ENCODE results near the gene FOXR1. TPM values are rescaled to one million over a fixed set of nuclear protein-coding genes. Genes with fewer than 3 reads are reported as not detected.
"Not testable (repeated sequence)": the region's sequence is repeated elsewhere in the genome, so short reads cannot be mapped to it uniquely, and the experiment has no call there.

The FOXR1 gene
- total RNA-seq, 1 donor, result not detected

DNA sequence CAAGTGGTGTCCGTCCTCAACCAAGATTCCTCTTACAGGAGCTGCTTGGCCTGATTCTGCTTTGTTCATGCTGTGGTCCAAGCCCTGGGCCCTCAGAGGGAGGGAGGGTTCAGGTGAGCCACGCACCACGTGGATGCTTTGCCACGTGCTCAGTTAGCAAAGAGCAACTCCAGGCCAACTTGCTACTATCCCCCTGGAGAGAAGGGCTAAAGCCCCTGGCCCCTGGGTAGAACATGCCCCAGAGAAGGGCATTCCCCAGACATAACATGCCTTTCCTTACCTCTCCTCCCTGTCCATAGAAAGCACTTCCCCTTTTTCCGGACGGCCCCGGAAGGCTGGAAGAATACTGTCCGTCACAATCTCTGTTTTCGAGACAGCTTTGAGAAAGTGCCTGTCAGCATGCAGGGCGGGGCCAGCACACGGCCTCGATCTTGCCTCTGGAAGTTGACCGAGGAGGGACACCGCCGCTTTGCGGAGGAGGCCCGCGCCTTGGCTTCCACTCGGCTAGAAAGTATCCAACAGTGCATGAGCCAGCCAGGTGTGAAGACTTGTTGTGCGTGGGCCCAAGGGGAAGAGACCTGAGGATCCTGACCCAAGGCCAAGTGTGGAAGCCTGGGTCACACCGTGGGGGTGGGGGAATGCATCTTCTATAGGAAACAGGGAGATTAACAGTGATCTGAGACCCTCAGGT, 8.8 kb downstream of the FOXR1 start:
- no peak for DNase-seq (ENCODE audit: low read depth)
- H3K4me3 ChIP-seq (ENCODE audit: low read depth, low read length), result no peak overlapping the region
- TF ChIP-seq, protein P1, sequence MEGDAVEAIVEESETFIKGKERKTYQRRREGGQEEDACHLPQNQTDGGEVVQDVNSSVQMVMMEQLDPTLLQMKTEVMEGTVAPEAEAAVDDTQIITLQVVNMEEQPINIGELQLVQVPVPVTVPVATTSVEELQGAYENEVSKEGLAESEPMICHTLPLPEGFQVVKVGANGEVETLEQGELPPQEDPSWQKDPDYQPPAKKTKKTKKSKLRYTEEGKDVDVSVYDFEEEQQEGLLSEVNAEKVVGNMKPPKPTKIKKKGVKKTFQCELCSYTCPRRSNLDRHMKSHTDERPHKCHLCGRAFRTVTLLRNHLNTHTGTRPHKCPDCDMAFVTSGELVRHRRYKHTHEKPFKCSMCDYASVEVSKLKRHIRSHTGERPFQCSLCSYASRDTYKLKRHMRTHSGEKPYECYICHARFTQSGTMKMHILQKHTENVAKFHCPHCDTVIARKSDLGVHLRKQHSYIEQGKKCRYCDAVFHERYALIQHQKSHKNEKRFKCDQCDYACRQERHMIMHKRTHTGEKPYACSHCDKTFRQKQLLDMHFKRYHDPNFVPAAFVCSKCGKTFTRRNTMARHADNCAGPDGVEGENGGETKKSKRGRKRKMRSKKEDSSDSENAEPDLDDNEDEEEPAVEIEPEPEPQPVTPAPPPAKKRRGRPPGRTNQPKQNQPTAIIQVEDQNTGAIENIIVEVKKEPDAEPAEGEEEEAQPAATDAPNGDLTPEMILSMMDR (IDR thresholded peaks at IDR 0.05; ENCODE audit: insufficient read depth, low read length), result no peak

DNA sequence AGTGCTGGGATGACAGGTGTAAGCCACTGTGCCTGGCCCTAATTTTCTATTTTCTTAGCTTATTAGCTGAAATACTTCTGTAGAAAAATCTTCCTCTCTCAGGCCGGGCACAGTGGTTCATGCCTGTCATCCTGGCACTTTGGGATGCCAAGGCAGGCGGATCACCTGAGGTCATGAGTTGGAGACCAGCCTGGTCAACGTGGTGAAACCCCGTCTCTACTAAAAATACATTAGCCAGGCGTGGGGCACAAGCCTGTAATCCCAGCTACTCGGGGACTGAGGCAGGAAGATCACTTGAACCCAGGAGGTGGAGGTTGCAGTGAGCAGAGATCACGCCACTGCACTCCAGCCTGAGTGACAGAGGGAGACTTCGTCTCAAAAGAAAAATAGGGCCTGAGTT, 12.8 kb downstream of the FOXR1 start:
- H3K4me3 ChIP-seq (ENCODE audit: low read depth, low read length), result not testable (repeated sequence)

DNA sequence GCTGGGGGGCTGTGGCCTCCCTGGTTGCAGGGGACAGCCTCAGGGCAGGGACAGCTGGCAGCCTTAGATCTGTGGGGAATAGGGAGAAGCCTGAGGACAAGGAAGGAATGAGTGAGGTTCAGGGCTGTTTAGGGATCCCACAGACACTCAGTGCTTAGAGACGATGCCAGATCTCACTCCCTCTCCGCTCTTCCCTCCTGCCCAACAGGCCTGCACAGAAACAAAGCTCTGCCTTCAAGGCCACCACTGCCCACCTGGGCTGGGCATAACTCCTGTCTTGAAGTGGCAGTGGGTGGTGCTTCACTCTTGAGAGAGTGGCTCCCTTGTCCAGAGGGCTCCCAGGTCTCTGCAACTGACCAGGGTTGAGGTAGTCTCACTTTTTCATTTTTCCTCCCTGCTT, 13.3 kb downstream of the FOXR1 start:
- TF ChIP-seq, protein P1 (IDR thresholded peaks at IDR 0.05; ENCODE audit: insufficient read depth, low read length), result no peak
- no peak overlapping the region for H3K4me3 ChIP-seq (ENCODE audit: low read depth, low read length)
- no peak for DNase-seq (ENCODE audit: low read depth)

More for the DNA sequence above, 12.8 kb downstream of the FOXR1 start:
- not testable (repeated sequence) for DNase-seq (ENCODE audit: low read depth)

DNA sequence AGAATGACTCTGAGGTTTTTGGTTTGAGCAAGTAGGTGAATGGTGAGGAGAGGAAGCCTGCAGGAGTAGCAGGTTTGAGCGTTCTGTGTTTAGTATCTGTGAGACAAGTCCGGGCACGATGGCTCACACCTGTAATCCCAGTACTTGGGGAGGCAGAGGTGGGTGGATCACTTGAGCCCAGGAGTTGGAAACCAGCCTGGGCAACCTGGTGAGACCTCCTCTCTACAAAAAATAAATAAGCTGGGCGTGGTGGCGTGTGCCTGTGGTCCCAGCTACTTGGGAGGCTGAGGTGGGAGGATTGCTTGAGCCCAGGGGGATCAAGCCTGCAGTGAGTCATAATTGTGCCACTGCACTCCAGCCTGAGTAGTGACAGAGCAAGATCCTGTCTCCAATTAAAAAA, 16.7 kb downstream of the FOXR1 start:
- no peak overlapping the region for H3K4me3 ChIP-seq (ENCODE audit: low read depth, low read length)
- DNase-seq (ENCODE audit: low read depth), result no peak
- TF ChIP-seq, protein P1 (IDR thresholded peaks at IDR 0.05; ENCODE audit: insufficient read depth, low read length), result no peak

DNA sequence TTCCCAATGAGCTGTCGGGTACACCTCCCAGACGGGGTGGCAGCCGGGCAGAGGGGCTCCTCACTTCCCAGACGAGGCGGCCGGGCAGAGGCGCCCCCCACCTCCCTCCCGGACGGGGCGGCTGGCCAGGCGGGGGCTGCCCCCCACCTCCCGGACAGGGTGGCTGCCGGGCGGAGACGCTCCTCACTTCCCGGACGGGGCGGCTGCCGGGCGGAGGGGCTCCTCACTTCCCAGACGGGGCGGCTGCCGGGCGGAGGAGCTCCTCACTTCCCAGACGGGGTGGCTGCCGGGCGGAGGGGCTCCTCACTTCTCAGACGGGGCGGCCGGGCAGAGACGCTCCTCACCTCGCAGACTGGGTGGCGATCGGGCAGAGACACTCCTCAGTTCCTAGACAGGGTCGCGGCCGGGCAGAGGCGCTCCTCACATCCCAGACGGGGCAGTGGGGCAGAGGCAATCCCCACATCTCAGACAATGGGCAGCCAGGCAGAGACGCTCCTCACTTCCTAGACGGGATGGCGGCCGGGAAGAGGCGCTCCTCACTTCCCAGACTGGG, 20.0 kb downstream of the FOXR1 start:
- not testable (repeated sequence) for DNase-seq (ENCODE audit: low read depth); H3K4me3 ChIP-seq (ENCODE audit: low read depth, low read length)

DNA sequence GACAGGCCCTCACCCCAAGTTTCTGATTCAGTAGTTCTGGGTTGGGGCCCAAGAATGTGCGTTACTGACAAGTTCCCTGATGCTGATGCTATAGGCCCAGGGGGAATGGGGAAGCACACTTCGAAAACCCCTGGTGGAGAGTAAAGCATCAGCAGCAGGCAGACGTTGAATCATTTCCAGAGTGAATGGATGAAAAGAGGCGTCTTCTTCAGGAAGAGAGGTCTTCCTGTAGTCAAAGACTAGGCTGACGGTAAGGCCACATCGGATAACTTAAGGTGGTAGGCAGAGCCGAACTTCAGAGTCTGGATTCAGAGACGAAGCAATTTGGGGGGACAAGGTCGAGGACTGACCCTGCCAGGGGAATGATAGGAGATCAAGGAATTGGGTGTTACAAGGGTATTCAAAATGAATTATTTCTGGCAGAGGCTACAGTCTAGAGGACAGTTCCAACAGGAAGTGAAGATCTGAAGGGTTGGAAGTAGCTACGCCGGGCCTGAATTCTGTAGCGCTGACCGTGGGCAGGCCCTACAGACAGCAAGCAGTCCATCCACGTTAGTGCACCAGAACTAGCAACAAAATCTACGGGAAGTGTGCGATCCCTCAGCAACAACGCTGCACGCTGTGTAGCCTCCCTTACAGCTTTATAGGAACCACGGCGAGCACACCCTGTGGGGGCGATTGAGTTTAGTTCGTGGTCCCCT, 25.5 kb downstream of the FOXR1 start:
- H3K4me3 ChIP-seq (ENCODE audit: low read depth, low read length), result peak overlapping the region; percentile 97
- DNase-seq (ENCODE audit: low read depth), result peak; percentile 40
- TF ChIP-seq, protein P1 (IDR thresholded peaks at IDR 0.05; ENCODE audit: insufficient read depth, low read length), result peak; percentile 51

DNA sequence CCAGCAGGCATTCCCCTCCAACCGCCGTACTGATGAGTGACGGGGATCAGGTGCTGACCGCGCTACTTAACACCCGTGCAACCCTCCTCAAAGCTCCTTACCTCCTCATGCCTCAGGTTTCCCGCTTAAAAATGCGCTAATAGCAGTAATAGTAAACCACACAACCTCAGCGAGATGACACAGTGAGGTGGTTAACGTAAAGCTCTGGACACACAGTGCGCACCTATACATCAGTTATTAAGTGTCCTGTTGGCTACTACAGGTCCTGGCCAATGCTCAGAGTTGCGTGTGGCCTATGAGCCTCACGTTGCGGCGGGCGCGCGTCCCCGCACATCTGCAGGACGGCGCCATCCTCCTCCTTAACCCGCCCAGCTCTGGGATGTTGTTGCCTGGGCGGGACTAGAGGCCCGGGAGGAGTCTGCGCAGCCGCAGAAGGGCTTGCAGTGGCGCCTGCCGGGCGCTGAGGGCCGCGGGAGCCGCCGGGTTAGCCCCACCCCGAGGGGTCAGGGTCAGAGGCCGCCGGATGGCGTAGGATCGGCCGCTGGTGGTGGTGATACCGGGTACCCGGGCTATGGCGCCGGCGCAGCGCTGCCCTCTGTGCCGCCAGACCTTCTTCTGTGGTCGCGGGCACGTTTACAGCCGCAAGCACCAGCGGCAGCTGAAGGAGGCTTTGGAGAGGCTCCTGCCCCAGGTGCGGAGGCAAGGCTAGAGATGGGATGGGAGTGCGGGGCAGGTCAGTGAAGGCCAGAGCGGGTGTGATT, 26.2 kb downstream of the FOXR1 start, which contains the start of gene CENATAC:
TSS of gene CENATAC (plus strand) at position 512 of the 761 bp plus-strand sequence. CDS start at position 572, 60 bp downstream.
- TF ChIP-seq, protein P1 (IDR thresholded peaks at IDR 0.05; ENCODE audit: insufficient read depth, low read length), result peak; percentile 11
- DNase-seq (ENCODE audit: low read depth), result peak; percentile 82
- H3K4me3 ChIP-seq (ENCODE audit: low read depth, low read length), result peak within 1 kb of the TSS; percentile 97
